ENCODE results near the gene UGT1A10.

GRCh38 chr2:233799087-233799665 is 162.9 kb downstream of the UGT1A10 start:
- TF ChIP-seq EZH2 (IDR thresholded peaks at IDR 0.05; ENCODE audit: borderline replicate concordance, low read depth, low read length, severe bottlenecking) (no peak), CTCF (IDR thresholded peaks at IDR 0.05; ENCODE audit: borderline replicate concordance, extremely low read depth, low read length, poor library complexity, severe bottlenecking) (no peak)
